ENCODE measurements around the gene ERG28.
A peak's percentile ranks its signal among the peaks of the same experiment; 100 is the strongest.
"Not testable (repeated sequence)": the region's sequence is repeated elsewhere in the genome, so short reads cannot be mapped to it uniquely, and the experiment has no call there.

ERG28 gene, protein sequence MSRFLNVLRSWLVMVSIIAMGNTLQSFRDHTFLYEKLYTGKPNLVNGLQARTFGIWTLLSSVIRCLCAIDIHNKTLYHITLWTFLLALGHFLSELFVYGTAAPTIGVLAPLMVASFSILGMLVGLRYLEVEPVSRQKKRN

DNA sequence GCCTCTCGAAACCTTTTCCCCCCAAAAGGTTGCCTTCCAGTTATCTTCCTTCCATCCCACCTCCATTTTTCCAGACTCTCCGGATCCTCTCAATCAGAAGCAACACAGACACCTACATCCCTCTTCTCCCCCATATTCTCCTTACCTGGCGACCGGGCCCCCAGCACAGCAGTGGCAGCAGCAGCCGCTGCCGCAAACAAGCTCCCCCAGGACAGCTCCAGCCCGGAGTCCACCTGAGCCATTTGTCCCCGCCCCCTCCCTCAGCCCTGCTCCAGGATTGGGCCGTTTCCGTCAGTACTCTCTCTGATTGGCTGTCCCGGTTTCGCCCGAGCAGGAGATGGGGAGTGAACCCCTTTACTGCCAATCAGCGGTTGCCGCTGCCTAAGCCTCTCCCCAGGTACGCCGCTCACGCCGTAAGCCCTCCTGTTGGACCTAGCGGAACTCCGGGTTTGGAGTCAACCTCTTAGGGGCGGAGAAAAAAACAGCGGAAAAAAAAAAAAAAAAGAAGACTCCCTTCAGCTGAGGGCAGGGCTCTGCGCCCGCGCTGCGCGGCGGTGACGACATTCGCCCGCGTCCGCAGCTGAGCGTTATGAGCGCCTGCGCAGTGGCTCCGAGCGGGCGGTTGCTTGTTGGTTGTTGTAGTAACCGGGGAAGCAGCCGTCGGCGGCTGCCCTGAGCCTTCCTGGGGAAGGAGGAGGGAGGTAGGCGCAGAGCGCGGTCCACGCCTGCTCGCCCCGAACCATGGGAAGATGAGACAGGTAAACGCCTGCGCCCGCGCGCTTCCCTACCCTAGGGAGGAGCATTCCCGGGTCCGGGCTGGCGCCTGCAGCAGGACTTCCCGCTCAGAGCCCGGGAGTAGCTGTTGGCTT is at the start of gene ERG28, which contains the start of gene TTLL5:
TSS of gene ERG28 (minus strand) at position 247 of the 869 bp plus-strand sequence. CDS start 3,374 bp downstream, outside the sequence.
TSS of gene TTLL5 (plus strand) at position 617 of the 869 bp plus-strand sequence. CDS start 1,904 bp downstream, outside the sequence.
- DNase-seq: peak; percentile 98

DNA sequence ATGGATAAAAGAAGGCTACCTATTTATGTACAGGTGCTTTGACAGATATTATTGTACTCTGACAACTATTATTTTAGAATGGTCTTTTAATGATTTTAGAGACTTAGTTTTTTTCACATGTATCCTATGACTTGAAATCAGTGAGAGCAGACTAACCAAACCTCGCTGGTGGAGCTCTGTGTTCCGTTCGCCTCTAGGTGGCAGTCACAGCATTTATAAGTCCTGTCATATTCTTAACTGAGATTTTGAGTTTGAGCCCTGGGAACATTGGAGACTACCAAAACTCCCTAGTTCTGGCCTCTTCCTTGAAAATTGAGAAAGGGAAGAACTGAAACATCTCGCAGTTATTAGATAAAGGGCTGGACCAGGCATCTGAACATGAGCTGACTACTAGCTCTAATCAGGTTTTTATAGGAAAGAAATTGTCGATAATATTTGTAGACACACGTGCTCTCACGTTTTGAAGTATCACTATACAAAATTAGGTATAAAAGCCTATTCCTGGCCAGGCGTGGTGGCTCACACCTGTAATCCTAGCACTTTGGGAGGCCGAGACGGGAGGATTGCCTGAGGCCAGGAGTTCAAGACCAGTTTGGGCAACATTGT is 48.6 kb upstream of the ERG28 start:
- peak; percentile 53 for DNase-seq

DNA sequence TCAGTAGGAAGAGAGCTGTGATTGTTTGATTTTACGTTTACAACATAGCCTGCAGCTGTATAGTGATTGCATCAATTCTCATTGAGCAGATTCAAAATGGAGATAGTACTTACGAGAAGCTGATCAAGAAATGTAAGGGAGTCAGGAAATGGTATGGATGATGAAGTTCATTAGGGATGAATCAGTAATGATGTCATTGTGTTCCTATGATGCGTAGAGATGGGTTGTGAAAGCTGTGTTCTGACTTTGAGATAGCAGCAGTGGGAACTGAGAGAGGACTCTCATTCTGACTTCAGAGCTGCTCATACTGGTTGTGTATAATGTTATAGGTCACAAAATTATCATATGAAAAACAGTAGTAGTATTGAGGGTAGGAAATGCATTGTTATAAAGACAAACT is 44.3 kb upstream of the ERG28 start:
- no peak for DNase-seq

DNA sequence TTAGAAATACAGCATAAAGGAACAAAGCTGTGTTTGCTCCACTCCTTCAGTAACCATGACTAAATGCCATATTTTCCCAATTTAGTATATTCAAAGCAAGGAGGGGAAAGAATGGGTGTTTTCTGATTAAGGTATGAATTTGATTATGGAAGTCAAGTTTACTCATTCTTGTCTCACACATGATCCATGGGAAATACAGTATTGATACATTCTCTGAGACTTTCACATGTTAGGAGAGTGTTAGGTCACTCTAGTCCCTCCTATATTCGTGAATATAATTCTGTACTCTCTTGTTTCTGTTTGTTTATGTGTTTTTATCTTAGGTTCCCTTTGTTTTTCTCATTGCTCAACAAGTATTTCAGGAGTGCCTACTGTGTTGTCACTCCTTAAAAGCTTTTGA is 42.8 kb upstream of the ERG28 start:
- no peak for DNase-seq

DNA sequence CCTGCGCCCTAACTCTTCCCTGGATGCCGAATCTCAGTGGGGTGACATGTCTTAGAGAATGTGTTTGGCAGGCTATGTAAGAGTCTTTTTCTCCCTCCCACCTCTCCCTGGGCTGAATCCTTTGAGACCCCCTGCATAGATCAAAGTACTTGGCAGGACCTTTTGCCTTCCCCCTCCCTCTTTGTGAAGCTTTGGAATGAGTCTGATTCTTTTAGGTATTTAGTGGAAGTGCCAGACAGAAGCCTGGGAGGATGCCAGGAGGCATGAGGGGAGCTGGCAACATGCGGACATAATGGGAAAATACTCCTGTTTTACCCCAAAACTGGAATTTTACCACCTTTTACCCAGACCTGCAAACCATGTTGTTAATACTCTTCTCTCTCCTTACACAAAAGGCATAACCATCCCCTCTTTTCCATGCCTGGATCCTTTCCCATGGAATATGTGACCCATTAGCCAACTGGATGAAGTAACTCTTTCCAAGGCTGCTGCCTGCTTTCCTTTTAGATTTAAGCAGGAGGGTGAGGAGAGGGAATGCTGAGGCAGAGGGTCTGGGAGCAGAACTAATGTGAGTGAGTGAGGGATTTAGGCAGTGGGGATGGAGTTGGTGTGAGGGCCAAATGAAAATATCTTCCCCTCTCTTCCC is 42.1 kb upstream of the ERG28 start:
- DNase-seq: no peak

DNA sequence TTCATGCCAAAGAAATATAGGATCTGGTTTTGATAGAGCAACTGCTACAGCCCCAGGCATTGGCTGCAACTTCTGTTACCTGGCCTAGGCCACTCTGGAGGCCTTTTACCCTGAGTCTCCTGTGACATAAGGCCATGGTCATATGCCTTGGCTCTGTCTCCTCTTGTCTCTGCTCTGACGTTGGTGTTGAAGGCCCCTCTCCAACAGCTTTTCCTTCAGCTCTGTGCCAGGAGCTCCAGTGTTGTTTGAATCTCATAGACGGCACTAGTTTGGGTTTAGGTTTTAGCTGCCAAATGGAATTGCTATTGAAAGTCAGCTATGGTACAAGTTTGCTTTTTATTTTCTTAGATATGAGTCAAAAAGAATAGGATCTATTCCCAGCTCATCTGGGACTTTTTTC is 41.4 kb upstream of the ERG28 start:
- DNase-seq: no peak

DNA sequence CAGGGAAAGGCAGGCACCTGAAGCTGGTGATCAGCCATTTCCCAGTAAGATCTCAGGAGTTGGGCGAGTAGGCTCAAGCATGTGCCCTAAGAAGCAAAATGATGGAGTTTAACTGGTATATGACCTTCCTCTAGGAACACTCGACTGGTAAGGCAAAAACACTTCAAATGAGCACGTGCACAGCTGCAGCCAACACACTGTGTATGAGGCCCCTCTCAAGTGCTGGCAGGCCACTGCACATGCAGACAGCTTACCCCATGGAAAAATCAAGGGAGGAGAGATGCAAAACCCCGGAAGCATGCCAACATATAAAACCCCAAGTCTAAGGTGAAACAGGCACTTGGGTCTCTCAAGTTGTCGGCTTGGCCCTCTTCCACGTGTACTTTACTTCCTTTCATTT is 39.6 kb upstream of the ERG28 start:
- DNase-seq: no peak

DNA sequence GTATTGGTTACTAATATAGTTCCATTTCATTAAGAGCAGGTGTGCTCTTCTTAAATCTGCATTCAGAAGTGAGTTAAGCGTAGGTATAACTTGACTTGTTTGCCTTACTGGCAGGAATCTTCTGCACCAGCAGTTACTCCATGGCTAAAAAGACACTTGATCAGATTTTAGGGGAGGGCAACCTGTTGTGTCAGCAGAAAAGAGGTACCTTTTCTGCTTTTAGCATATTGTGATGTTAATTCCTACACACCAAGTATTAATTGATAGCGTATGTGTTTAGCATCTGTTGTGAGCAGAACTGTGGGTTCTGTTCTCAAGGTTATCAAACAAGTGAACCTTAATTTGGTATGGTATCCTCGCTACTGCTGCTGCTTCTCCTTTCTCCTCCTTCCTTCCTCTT is 38.7 kb upstream of the ERG28 start:
- no peak for DNase-seq

DNA sequence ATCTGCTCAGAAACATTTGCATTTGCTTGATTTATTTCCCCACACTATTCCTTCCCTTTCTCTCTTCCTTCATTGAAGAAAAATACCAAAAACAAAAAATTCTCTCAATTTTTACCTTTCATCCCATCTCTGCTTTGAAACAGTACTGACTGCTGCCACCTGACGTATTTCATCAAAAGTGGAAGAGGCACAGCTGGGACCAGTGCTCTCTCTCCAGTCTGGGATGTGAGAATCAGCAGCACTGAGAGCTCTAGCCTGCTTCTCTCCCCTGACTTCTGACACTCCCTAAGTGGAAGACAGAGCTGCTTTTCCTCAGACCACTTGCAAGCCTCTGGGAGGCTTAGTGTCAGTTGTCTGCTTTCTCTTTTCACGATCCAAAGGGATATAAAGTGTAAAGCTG is 37.2 kb upstream of the ERG28 start:
- DNase-seq: no peak

DNA sequence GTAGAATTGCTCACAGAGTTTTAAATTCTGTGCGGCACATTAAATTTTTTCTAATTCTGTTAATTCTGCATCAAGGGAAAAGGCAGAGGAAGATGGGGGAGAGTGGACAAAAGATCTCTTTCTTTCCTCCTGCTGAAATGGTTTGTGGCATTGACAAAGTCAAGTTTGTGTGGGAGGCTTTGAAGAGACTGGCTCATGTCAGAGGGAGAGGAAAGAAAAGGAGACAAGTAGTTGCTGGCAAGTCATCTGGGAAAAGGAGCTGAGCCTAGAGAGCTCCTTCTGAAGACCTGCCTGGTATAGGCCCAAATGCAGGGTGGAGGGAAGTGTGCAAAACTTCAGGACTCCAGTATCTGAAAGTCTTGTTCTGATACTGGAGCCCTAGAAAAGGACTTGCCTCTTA is 36.7 kb upstream of the ERG28 start:
- no peak for DNase-seq

DNA sequence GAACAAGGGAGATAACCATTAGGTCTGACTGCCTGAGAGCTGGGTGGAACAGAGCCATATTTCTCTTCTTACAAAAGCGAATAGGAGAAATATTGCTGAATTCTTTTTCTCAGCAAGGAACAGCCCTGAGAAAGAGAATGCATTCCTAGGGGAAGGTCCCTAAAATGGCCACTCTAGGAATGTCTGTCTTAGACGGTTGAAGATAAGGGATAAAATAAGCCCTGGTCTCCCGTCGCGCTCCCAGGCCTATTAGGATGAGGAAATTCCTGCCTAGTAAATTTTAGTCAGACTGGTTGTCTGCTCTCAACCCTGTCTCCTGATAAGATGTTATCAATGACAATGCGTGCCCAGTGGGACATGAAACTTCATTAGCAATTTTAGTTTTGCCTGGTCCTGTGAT is 34.3 kb upstream of the ERG28 start:
- DNase-seq: not testable (repeated sequence)

DNA sequence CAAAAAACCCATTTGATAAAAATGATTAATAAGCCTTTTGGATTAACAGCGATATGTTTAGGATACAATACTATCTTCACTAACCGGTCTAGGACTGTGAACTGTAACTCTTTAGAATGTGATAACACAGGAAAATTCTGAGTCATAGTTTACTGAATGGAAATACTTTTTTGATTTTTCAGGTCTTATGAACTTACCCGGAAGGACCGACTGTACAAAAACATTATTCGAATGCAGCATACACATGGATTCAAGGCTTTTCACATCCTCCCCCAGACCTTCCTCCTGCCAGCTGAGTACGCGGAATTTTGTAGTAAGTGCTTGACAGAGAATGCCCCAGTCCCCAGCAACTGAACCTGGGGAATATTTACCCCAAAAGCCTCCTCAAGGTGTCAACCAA is 29.3 kb upstream of the ERG28 start:
- no peak for DNase-seq

DNA sequence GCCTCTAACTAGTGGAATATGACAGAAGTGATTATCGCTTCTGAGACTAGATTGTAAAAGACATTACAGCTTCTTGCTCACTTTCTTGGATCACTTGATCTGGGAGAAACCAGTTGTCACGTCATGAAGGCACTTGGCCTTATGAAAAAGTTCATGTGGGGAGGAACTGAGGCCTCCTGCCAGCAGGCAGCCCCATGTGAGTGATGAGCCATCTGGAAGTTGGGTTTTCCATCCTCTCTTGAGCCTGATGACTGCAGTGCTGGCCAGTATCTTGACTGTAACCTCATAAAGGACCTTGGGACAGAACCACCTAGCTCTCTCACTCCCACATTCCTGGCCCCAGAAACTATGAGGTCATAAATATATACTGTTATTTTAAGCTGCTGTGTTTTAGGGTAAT is 28.3 kb upstream of the ERG28 start:
- no peak for DNase-seq

DNA sequence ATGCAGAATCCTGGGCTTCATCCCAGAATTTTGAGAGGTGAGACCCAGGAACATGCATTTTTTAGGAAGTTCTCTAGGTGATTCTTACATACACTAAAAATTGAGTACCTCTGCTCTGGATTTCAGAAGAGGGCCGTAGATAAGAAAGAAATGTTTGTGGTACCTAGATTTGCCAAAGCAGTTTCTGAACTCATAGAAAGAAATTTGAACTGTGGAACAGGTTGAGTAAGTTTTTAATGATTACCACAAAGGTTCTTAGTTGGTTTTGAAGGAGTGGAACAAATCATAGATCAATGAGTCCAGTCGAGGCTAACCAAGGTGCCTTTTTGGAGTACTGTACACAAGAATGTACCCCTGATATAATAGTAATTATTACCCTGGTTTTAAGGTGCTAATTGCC is 25.2 kb upstream of the ERG28 start:
- no peak for DNase-seq

DNA sequence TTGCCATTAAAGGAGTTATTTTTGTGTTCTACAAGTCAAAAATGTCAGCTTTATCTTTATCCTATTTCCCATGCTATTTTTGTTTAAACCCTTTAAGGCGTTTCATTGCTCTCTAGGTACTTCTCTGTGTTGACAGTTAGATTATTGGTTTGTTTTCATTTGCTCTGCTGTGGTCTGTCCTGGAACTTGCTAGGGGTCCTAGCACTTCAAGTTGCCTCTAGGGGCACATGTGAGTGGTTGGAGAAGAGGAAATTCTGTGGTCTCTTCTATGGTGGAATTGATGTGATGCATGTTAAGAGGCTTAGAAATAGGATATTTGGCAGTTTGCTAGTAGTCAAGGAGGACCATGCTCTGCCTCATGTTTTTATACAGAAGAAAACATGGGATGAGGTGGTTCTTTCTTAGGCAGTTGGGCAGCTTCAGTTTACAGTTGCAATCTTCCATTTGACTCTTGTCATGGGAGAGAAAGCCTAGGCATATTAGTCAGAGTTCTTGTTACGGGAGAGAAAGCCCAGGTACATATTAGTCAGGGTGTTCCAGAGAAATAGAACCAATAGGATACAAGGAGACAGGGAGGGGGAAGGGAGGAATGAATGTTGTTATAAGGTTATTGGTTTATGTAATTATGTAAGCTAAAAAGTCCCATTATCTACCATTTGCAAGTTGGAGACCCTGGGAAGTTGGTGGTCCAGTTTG is 14.7 kb upstream of the ERG28 start:
- no peak for DNase-seq

DNA sequence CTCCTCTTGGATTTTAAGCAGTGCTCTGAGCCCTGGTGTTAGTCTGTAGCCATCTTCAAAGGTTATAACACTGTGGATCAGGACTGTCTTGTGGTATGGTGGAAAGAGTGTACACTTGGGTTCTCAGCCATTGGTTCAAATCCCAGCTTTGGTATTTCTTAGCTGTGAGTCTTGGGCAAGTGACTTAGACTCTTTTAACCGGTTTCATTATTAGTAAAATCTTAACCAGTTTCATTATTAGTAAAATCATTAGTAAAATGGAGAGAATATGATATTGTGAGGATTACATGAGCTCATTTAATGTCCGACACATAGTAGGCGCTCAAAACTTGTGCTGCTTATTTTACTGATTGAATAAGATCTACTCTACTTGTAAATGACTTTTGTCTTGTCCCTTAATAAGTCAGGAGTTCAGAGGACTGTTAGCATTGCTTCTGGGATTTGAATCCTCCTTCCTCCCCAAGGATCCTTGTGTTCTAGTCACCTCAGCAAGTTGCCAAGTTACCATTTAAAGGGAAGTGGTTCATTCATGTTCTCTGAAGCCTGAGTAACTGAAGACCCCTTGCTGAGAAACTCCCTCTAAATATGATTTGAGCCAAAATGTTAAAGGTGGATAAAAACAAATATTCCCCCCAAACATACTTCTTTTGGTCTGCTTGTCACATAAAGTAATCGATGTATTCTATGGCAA is 12.8 kb upstream of the ERG28 start:
- no peak for DNase-seq

DNA sequence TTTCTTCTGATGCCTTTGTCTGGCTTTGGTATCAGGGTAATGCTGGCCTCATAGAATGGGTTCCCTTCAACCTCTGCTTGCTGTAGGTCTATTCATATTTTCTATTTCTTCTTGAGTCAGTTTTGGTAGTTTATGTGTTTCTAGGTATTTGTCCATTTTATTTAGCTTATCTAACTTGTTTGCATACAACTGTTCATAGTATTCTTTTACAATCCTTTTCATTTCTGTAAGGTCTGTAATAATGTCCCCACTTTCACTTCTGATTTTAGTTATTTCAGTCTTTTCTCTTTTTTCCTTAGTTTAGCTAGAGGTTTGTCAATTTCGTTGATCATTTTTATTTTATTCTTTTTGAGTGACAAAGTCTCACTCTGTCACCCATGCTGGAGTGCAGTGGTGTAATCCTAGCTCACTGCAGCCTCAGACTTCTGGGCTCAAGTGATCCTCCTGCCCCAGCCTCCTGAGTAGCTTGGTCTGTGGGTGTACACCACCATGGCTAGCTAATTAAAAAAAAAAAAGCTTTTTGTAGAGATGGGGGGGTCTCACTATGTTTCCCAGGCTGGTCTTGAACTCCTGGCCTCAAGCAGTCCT is 12.0 kb upstream of the ERG28 start:
- no peak for DNase-seq

DNA sequence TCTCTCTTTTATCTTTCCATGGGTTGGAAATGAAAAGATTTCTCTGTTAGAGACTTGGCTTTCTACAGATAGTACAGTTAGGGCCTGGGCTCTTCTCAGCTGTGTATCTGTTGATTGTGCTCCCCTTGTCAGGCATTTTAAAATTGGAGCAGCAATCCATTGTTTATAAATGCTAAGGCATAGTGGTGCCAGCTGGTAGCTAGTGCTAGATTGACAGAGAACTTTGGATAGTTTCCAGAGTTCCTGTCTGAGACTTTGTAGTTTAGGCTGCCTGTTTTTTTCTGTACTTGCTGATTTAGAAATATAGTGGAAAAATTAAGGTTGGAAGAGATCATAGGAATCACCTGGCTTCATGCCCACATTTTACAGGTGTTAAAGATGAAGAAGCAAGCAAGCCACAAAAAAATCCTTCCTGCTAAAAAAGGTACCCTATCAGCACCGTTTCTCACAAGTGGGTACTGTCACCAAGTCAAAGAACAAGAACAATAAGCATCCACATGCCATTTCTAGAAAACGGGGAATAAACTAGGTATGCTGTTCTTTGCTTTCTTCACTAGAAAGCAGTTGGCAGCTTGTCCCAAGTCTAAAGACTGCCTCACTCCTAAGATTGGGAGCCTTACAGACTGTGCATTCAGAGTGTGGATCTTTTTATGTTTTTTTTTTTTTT is 6.6 kb upstream of the ERG28 start:
- DNase-seq: no peak

DNA sequence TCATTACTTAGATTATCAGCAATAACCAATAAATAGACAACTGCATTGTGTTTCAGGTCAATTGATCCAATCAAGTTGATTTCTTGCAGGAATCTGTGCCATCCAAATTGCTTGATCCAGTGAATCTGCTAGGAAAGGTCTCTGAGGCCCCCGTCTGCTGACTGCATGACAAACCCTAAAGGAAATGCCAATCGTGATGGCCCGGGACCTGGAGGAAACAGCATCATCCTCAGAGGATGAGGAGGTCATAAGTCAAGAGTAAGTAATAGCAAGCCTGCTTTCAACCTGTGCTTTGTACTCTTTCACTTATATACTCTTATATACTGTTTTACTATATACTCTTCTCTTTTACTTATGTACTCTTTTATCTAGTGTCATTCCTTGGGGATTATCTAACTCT is 2.3 kb upstream of the ERG28 start:
- DNase-seq: no peak

DNA sequence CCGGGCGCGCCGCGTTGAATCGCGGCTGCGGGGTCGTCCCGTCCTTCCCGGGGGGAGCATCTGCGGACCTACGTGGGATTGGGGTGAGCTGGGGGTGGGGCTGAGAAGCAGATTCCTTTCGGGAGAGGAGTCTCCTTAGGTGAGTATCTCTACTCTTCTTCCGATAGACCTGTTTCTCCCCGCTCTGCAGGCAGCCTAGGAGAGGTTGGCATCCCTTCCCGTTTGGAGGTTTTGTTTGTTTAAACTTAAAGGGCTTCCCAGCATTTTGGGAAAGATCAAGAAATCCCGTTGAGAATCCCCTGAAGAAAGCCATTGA is 781 bp upstream of the ERG28 start:
- peak; percentile 63 for DNase-seq

DNA sequence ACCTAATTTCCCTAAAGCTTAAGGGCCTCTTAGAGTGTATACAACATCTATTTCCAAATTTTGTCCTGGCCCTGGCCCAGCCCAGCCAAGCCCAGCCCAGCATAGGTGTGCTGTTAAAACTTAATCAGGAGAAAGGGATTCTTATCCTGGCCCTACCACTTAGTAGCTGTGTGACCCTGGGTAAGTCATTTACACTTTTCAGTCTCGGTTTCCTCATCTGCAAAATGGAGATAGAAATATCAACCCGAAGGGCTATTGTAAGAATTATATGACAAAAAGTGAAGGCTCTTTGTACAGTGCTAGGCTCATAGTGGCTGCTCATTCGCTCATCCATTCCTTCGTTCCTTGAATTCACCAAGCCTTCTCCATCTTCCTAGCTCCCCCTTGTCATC is 442 bp downstream of the ERG28 start:
- no peak for DNase-seq

DNA sequence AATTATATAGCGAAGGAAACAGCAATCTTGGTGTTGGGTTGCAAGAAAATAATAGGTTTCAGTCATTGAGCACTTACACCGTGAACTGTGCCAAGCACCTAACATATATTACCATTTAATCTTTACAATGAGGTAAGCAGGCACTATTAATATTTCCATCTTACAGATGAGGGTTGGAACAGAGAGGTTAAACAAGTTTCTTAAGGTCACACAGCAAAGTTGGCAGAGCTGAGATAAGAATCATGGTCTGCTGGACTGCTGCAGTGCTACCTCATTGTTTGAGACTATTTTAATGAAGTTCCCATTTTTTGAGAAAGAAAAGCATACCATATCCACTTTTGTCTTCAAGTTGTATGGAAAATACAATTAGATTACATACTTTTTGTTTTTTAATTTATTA is 1.7 kb downstream of the ERG28 start:
- DNase-seq: no peak
